Fibroblast of skin of right biceps (primary cell): ENCODE results near the gene LRP1B.

Experiments used
- DNase-seq: peaks from one replicate; pipeline ENCODE4 v3.0.0-alpha.2; 2013

LRP1B gene

DNA sequence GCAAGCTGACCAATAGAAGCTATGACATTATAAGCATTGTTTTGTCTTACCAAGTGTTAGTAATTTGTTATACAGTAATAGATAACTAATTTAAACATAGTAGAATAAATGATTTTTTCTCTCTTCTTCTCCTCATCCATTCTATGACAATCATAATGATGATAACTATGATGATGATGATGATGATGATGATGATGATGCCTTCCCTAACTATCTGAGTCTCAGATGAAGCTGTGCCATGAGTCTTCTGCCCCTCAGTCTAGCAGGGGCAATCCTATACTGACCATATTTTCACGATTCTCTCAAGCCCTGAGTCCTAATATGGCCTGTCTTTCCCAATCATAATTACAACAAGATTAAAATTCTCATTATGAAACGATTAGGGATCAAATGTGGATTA, 1369.0 kb downstream of the LRP1B start:
- DNase-seq, result no peak

DNA sequence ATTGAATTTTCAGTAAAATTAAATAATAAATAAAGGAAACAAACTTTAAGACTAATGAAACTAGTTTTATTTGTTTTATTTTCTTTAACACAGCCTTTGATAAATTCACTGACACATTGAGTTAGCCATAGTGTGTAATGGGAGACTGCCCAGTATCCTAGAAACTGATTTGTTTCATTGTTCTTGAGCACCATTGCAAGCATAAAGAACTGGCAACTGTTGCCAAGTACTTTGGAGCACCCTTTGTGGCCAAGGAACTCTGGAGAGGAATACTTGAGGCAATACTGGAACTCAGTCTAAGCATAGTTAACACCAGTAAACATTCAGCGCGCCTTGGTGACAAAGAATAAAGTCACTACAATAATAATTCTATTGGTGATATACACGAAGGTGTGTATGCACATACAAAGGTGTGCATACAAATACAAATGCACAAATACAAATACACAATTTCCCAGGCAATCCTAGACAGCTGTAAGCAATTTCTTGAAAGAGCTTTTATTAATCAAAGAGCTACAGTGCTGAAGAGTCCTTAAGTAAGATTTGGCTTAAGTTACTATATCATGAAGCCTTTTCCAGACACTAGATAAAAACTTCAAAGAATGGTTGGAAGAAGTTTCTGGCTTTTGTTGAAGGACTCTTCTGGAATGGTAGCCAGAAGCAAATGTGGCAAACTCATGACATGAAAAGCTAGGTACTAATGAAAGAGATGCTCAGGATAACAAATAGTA, 1371.2 kb downstream of the LRP1B start:
- no peak for DNase-seq

- DNase-seq, result no peak
These were observed 1383.2 kb downstream of the LRP1B start for GRCh38 chr2:140747665-140748064.

GRCh38 chr2:140747090-140747489, 1383.7 kb downstream of the LRP1B start:
- DNase-seq, result no peak

GRCh38 chr2:140744379-140744778, 1386.4 kb downstream of the LRP1B start:
- DNase-seq, result no peak

- no peak for DNase-seq
These were observed 1393.8 kb downstream of the LRP1B start for GRCh38 chr2:140737006-140737405.

DNA sequence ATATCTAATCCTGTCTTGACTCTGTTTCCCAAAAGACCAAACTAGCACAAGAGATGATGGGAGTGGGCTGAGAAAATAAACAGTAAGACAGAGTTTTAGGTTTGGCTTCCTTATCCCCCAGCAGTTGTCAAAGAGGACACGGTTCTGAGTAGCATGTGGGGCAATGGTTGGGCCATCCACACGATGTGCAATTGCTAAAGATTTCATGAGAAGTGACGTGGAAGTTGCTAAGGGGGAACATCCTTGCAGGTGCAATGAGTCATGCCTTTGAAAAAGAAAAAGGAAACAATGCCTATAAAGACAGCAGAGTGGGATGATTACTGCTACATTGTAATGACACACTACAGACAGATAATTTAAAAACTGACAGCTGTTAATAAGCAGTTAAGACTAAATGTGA, 1395.8 kb downstream of the LRP1B start:
- no peak for DNase-seq

GRCh38 chr2:140718999-140719398, 1411.8 kb downstream of the LRP1B start:
- DNase-seq, result no peak

GRCh38 chr2:140717481-140717880, 1413.3 kb downstream of the LRP1B start:
- DNase-seq, result no peak

GRCh38 chr2:140714586-140714985, 1416.2 kb downstream of the LRP1B start:
- no peak for DNase-seq

- no peak for DNase-seq
These were observed 1418.9 kb downstream of the LRP1B start for GRCh38 chr2:140711867-140712266.

DNA sequence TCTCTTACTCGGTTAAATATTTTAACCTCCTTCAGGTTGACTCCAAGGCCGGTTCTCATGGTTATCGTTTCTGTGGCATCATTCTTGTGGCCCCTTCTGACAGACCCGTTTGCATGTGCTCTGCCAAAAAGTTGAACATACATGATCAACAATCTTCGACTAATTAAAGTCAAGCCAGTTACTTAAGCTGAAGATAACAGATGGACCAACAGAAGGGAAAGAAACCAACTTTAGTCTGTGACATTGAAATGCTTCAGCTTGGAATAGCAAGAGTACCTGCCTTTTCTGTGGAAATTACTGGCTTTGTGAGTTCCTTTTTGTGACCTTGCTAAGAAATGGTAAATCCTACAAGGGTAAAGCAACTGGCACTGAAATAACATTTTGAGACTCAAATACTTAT, 1429.1 kb downstream of the LRP1B start:
- DNase-seq, result no peak

DNA sequence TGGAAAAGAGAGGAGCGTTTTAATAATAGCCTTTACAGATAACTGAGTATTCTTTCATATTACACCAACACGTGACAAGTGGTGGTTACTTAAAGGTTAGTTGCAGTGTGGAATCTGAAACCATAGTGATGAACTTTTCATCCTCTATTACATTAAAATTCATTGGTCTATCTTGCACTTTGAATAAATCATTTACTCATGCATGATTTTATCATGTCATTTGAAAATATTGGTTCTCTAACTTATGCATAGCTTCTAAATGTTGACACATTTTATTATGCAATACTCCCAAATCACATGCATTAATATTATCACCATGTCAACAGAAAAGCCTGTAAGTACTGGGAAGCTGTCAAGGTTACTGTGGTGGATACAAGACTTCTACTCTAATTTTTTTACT, 1432.2 kb downstream of the LRP1B start:
- DNase-seq, result no peak

GRCh38 chr2:140696449-140696848, 1434.4 kb downstream of the LRP1B start:
- no peak for DNase-seq

DNA sequence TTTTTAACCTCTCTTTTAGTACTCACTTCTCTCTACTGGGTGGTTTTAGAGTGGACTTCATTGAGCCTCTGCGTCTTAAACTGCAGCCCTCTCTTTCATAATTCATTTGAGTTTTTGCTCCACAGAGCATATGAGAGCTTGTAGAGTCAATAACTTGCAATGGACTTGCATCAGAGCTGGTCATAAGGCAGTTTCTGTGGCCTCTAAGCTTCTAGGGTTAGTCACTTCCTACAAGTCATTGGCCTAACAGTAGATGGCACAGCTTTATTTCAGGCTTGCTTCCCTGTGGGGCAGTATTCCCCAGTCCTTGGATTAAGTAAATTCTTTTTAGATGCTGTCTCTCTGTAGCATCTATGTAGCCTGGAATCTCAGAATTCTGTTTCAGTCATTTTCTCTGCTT, 1435.7 kb downstream of the LRP1B start:
- DNase-seq, result peak; percentile 55

DNA sequence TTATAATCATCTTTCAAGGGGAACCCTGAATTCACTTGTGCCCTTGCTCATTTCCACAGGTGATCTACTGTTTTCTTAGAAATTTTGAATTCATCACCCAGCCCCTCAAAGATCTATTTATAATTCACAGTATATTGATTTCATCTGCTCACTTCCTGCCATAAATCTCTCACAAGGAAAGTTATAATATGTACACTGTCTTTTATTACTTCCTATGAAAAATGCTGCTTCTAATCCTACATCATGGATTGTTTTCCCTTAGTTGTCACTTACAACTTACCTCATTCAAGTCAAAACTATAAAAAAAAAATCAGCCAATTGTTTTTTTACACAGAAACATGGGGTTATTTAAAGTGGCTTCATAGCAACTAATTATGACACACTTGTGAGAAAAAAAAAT, 1443.0 kb downstream of the LRP1B start:
- no peak for DNase-seq

DNA sequence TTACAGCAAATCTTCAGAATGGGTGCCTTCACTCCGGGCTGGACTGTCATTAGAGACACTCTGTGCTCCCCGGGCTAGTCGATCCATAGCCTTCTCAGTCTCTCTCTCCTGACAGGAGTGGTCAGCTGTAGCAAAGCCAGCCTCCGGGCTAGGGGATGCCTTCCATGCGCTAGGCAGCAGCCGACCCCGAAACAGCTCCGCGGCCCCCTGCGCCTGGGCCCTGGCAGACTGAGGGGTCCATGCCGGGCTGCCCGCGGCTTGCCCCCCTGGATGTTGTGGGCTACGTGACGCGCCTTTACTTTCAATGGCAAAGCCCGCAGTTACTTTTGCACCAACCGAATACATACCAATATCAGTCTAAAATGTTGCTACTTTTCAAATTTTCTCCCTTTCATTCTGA, 1447.2 kb downstream of the LRP1B start:
- no peak for DNase-seq

GRCh38 chr2:140680862-140681261, 1450.0 kb downstream of the LRP1B start:
- DNase-seq, result no peak

DNA sequence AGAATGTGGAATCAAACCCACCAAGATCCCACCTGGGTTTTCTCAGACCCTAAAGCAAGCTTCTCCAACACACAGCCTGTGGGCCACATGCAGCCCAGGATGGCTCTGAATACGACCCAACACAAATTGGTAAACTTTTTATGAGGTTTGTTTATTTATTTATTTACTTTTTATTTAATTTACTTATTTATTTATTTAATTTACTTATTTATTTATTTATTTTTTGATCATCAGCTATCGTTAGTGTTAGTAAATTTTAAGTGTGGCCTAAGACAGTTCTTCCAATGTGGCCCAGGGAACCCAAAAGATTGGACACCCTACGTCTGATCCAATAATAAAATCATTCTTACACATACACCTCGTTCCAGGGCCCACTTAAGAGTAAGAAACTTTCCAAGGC, 1451.1 kb downstream of the LRP1B start:
- DNase-seq, result no peak

- no peak for DNase-seq
These were observed 1460.9 kb downstream of the LRP1B start for GRCh38 chr2:140669911-140670310.

DNA sequence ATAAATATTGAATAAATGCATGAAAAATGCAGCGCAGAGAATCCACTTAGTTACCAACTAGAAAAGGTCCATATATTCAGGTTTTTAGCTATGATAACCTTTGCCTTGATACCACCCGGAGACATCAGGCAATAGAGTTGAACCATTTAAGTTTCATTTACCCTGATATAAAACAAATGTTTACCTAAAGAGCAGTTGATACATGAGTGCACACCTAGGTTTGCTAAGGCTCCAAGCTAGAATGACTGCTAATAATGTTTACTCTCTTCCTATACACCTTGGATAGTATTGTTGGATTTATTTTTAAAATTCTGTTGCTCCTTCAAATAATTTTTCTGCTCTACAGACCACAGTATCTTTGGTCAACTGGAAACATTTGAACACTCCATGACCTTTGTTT, 1463.6 kb downstream of the LRP1B start:
- no peak for DNase-seq

GRCh38 chr2:140662504-140662903, 1468.3 kb downstream of the LRP1B start:
- no peak for DNase-seq

DNA sequence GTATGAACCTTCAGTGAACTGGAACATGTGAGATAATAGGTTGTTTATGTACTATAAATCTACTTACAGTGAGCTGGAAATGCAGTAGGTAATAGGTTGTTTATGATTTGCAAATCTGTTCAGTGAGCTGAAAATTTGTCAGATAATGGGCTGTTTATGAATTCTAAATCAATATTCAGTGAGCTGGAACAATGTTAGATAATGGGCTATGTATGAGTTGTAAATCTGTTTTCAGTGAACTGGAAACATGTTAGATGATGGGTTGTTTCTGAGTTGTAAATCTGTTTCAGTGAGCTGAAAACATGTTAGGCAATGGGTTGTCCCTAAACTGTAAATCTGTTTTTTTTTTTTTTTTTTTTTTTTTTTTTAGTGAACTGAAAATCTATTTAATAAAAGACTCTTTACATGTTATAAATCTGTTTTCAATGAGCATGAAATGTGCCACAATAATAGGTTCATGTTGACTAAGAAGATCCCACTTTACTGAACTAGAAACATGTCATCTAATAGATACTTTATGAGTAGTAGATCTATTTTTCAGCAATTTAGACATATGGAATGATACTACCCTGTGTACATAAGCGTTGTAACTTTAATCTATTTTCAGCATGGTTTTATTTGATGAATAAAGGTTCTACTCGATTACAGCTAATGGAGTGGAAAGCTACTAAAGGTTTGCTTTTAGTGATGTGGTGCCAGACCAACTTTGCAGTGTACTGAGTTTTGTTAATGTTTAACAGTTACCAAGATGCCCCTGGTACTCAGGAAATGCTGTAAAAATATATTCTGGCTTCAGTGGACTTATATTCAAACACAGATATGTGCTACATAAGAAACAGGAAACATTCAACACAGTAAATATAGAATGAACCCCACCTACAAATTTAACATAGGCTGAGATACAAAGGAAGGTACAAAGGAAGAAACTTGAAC, 1471.8 kb downstream of the LRP1B start:
- DNase-seq, result no peak

DNA sequence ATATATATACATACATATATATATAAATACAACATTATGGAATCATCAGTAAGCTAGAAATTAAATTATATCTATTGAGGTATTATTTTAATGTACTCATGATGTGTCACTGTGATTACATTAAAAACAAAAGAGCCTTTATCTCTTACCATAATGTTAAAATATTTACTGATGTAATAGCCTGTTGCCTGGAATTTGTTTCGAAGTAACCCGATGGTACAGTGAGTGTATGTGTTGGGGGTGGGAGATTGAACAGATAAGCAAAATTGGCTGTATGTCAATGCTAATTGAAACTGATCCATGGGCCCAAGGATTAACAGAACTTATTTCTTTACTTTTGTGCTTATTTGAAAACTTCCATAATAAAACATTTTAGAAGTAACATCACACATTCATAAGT, 1473.2 kb downstream of the LRP1B start:
- peak; percentile 58 for DNase-seq
